Esophagus muscularis mucosa (tissue), 3 donors: ENCODE results near the gene PAFAH1B2.

Source experiments
- CTCF ChIP-seq, 3 experiments: fragments of 200-600 bp in 2 of 3; fragments of 450-650 bp in 1 of 3; sonication (generic) in 2 of 3; IDR thresholded peaks; one replicate each; pipeline ENCODE4 v1.5.1; 2017 to 2019; ENCODE audit warnings: antibody characterized with exemption in 3 of 3, mild to moderate bottlenecking in 2 of 3, moderate library complexity in 1 of 3
- POLR2AphosphoS5 ChIP-seq, 2 donors: sonication (generic); formaldehyde crosslinking; IDR thresholded peaks; one replicate each; pipeline ENCODE4 v1.6.1; 2017; ENCODE audit warnings: antibody characterized with exemption in 2 of 2

DNA sequence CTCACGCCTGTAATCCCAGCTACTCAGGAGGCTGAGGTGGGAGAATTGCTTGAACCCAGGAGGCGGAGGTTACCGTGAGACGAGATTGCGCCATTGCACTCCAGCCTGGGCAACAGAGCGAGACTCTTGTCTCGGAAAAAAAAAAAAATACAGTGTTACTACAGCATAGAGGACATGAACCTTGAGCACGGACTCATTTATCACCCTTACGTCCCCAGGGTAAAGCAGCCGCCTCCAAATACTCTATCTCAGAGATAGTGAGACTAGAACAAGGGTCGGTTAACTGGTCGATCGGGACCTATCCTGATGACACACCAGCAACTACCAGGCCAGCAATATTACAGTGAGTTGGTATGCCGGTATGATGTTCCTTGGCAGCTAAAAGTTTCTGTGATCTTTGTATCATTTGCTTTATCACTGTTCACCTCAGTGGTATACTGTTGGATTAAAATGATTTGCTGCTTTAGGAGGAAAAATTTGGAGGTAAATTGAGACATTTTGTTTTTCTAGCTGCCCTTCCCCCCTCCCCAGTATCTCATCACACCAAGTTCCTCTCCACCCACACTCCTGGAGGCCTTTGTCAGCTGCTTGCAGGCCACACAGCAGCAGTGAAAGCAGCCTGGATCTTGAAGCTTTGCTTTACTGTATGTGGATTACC, 27.4 kb downstream of the PAFAH1B2 start:
- TF ChIP-seq POLR2AphosphoS5 (IDR thresholded peaks at IDR 0.05): no peak
- TF ChIP-seq CTCF (IDR thresholded peaks at IDR 0.05): no peak
